Neural cell (in vitro differentiated cells): ENCODE measurements around the gene TSPOAP1. TPM values are rescaled to one million over a fixed set of nuclear protein-coding genes. Genes with fewer than 3 reads are reported as not detected.

Experiments
- H2AFZ ChIP-seq: fragments of 200-600, 300-800 bp; sonication (generic), shearing (Covaris generic); 2 replicates; pipeline ENCODE4 v1.6.0; 2014; ENCODE audit warnings: low read depth, mild to moderate bottlenecking, antibody characterized with exemption, low read length, moderate library complexity
- H3F3A ChIP-seq: fragments of 200-600 bp; shearing (Covaris generic); 2 replicates; pipeline ENCODE4 v1.6.1; 2016; ENCODE audit warnings: mild to moderate bottlenecking, moderate library complexity, mixed read lengths, antibody characterized with exemption, low read length; ENCODE audit not compliant: insufficient read depth, poor library complexity, severe bottlenecking
- H3K27ac ChIP-seq: fragments of 200-600, 300-800 bp; sonication (generic), shearing (Covaris generic); 2 replicates; pipeline ENCODE4 v1.5.1; 2014; ENCODE audit warnings: mild to moderate bottlenecking, low read length, moderate library complexity
- H3K27me3 ChIP-seq: fragments of 300-800, 200-600 bp; sonication (generic), shearing (Covaris generic); 2 replicates; pipeline ENCODE4 v1.6.0; 2014; ENCODE audit warnings: mild to moderate bottlenecking, low read depth, low read length, moderate library complexity; ENCODE audit not compliant: insufficient read depth
- H3K36me3 ChIP-seq: fragments of 300-800, 200-600 bp; sonication (generic), shearing (Covaris generic); 2 replicates; pipeline ENCODE4 v1.5.1; 2014; ENCODE audit warnings: mild to moderate bottlenecking, antibody characterized with exemption, low read length, moderate library complexity; ENCODE audit not compliant: insufficient read depth
- H3K4me2 ChIP-seq: fragments of 300-800, 200-600 bp; sonication (generic), shearing (Covaris generic); 2 replicates; pipeline ENCODE4 v1.6.0; 2014; ENCODE audit warnings: mild to moderate bottlenecking, low read length
- H3K4me3 ChIP-seq: fragments of 300-800, 200-600 bp; sonication (generic), shearing (Covaris generic); 2 replicates; pipeline ENCODE4 v1.5.1; 2014; ENCODE audit warnings: mild to moderate bottlenecking, low read length, moderate library complexity
- H3K79me2 ChIP-seq: fragments of 200-600 bp; shearing (Covaris generic); replicated peaks from 2 replicates; pipeline ENCODE4 v1.6.0; 2014; ENCODE audit warnings: mild to moderate bottlenecking, low read length, moderate library complexity; ENCODE audit not compliant: insufficient read depth
- H3K9ac ChIP-seq: fragments of 300-800, 200-600 bp; sonication (generic), shearing (Covaris generic); 2 replicates; pipeline ENCODE4 v1.6.1; 2016; ENCODE audit warnings: mild to moderate bottlenecking, low read length, mixed read lengths
- H3K9me2 ChIP-seq: fragments of 200-600 bp; shearing (Covaris generic); 2 replicates; pipeline ENCODE4 v1.6.1; 2016; ENCODE audit warnings: mild to moderate bottlenecking, low read length, mixed read lengths; ENCODE audit not compliant: insufficient read depth
- H3K9me3 ChIP-seq: fragments of 200-600, 300-800 bp; sonication (generic), shearing (Covaris generic); 2 replicates; pipeline ENCODE4 v1.6.1; 2016; ENCODE audit warnings: mild to moderate bottlenecking, mixed run types, low read length, moderate library complexity, mixed read lengths
- H4K20me1 ChIP-seq: fragments of 200-600 bp; shearing (Covaris generic); 2 replicates; pipeline ENCODE4 v1.6.1; 2016; ENCODE audit warnings: mild to moderate bottlenecking, mixed run types; ENCODE audit not compliant: insufficient read depth
- EP300 ChIP-seq: fragments of 450-650 bp; conservative IDR thresholded peaks from 2 replicates; pipeline ENCODE4 v1.6.1; 2014; ENCODE audit warnings: antibody characterized with exemption, mild to moderate bottlenecking, moderate library complexity; ENCODE audit not compliant: poor library complexity, severe bottlenecking
- EZH2 ChIP-seq: fragments of 200-600, 300-800 bp; shearing (Covaris generic), sonication (generic); IDR thresholded peaks from 2 replicates; pipeline ENCODE4 v1.6.1; 2014; ENCODE audit warnings: antibody characterized with exemption, low read length, borderline replicate concordance, mild to moderate bottlenecking; ENCODE audit not compliant: insufficient read depth, poor library complexity, severe bottlenecking
- POLR2AphosphoS5 ChIP-seq: IDR thresholded peaks from 2 replicates; pipeline ENCODE4 v1.6.1; 2012
- RAD21 ChIP-seq: fragments of 450-650 bp; conservative IDR thresholded peaks from 2 replicates; pipeline ENCODE4 v1.6.1; 2014; ENCODE audit warnings: antibody characterized with exemption, mild to moderate bottlenecking, moderate library complexity
- SMC3 ChIP-seq: fragments of 450-650 bp; conservative IDR thresholded peaks from 2 replicates; pipeline ENCODE4 v1.6.1; 2014; ENCODE audit warnings: antibody characterized with exemption, mild to moderate bottlenecking, moderate library complexity; ENCODE audit not compliant: poor library complexity
- polyA plus RNA-seq: library from polyadenylated mRNA; depleted of rRNA; stranded (reverse); fragments of >200 nt; gene quantifications from 2 replicates; pipeline ENCODE4 v1.2.3, GENCODE V29; 2014
- TF ChIP-seq, protein P1 (sequence below): fragments of 450-650 bp; IDR thresholded peaks from 2 replicates; pipeline ENCODE4 v1.5.1; 2014; ENCODE audit warnings: antibody characterized with exemption, mild to moderate bottlenecking, moderate library complexity; ENCODE audit not compliant: poor library complexity, severe bottlenecking
- TF ChIP-seq, protein P2 (sequence below): IDR thresholded peaks from 2 replicates; pipeline ENCODE4 v1.6.1; 2012; ENCODE audit warnings: borderline replicate concordance

TSPOAP1 gene
- polyA plus RNA-seq, 1 donor from 2014 or later: 103 TPM

DNA sequence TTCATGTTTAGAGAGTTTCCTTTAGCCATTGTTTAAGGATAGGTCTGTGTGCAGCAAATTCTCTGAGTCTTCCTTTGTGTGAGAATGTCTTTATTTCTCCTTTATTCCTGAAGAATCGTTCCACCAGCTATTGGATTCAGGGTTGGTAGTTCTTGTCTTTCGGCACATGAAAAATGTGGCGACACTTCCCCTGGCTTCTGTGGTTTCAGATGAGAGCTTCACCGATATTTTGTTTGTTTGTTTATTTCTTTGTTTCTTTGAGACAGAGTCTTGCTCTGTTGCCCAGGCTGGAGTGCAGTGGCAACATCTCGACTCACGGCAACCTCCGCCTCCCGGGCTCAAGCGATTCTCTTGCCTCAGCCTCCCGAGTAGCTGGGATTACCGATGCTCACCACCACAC lies 66.4 kb downstream of the TSPOAP1 start:
- H3K79me2 ChIP-seq: no peaks in the 10 kb centered on the region

DNA sequence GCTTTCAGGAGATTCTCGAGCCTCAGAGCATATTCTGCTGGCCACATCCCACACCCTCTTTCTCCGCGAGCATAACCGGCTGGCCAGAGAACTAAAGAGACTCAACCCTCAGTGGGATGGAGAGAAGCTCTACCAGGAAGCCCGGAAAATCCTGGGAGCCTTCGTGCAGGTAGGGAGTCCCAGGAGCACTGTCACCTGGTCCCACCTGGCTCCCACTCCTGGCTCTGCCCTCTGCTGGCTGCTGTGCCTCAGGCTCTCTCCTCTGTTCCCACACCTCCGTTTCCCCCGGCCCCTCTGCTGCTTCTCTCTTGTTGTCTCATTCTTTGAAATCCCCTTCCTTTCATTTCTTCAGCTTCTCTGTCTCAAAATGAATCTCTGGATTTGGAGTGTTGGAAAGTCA lies 73.8 kb downstream of the TSPOAP1 start:
- no peaks in the 10 kb centered on the region for H3K9me2 ChIP-seq
- H3K79me2 ChIP-seq: no peaks in the 10 kb centered on the region
- peaks cover 18% of the 10 kb centered on the region for H3K27me3 ChIP-seq
- no peak overlapping the region for H3K4me3 ChIP-seq
- no peaks in the 10 kb centered on the region for H3K36me3 ChIP-seq
- no peak overlapping the region for H3K9ac ChIP-seq
- TF ChIP-seq EP300 (no peak), EZH2 (no peak)
- TF ChIP-seq, protein P1, sequence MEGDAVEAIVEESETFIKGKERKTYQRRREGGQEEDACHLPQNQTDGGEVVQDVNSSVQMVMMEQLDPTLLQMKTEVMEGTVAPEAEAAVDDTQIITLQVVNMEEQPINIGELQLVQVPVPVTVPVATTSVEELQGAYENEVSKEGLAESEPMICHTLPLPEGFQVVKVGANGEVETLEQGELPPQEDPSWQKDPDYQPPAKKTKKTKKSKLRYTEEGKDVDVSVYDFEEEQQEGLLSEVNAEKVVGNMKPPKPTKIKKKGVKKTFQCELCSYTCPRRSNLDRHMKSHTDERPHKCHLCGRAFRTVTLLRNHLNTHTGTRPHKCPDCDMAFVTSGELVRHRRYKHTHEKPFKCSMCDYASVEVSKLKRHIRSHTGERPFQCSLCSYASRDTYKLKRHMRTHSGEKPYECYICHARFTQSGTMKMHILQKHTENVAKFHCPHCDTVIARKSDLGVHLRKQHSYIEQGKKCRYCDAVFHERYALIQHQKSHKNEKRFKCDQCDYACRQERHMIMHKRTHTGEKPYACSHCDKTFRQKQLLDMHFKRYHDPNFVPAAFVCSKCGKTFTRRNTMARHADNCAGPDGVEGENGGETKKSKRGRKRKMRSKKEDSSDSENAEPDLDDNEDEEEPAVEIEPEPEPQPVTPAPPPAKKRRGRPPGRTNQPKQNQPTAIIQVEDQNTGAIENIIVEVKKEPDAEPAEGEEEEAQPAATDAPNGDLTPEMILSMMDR: peak; percentile 15
- H3K4me2 ChIP-seq: no peak overlapping the region
- H3F3A ChIP-seq: no peaks in the 10 kb centered on the region
- H3K9me3 ChIP-seq: no peaks in the 10 kb centered on the region
- H2AFZ ChIP-seq: no peak overlapping the region
- H4K20me1 ChIP-seq: no peaks in the 10 kb centered on the region
- H3K27ac ChIP-seq: no peak overlapping the region

More for the DNA sequence above, 66.4 kb downstream of the TSPOAP1 start:
- TF ChIP-seq POLR2AphosphoS5: no peak
- no peak for TF ChIP-seq SMC3
- TF ChIP-seq, protein P2, sequence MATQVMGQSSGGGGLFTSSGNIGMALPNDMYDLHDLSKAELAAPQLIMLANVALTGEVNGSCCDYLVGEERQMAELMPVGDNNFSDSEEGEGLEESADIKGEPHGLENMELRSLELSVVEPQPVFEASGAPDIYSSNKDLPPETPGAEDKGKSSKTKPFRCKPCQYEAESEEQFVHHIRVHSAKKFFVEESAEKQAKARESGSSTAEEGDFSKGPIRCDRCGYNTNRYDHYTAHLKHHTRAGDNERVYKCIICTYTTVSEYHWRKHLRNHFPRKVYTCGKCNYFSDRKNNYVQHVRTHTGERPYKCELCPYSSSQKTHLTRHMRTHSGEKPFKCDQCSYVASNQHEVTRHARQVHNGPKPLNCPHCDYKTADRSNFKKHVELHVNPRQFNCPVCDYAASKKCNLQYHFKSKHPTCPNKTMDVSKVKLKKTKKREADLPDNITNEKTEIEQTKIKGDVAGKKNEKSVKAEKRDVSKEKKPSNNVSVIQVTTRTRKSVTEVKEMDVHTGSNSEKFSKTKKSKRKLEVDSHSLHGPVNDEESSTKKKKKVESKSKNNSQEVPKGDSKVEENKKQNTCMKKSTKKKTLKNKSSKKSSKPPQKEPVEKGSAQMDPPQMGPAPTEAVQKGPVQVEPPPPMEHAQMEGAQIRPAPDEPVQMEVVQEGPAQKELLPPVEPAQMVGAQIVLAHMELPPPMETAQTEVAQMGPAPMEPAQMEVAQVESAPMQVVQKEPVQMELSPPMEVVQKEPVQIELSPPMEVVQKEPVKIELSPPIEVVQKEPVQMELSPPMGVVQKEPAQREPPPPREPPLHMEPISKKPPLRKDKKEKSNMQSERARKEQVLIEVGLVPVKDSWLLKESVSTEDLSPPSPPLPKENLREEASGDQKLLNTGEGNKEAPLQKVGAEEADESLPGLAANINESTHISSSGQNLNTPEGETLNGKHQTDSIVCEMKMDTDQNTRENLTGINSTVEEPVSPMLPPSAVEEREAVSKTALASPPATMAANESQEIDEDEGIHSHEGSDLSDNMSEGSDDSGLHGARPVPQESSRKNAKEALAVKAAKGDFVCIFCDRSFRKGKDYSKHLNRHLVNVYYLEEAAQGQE: no peak
- no peak for TF ChIP-seq RAD21
- TF ChIP-seq, protein P1: no peak
- H3K9me3 ChIP-seq: no peaks in the 10 kb centered on the region
- peaks cover 6% of the 10 kb centered on the region for H3K27me3 ChIP-seq
- no peak overlapping the region for H3K4me2 ChIP-seq
- no peaks in the 10 kb centered on the region for H4K20me1 ChIP-seq
- no peak overlapping the region for H3K4me3 ChIP-seq
- no peak overlapping the region for H3K9ac ChIP-seq
- H3K27ac ChIP-seq: no peak overlapping the region
- H3K36me3 ChIP-seq: no peaks in the 10 kb centered on the region
- H3F3A ChIP-seq: no peaks in the 10 kb centered on the region
- no peaks in the 10 kb centered on the region for H3K9me2 ChIP-seq
- H2AFZ ChIP-seq: no peak overlapping the region
